Measurements from ENCODE around the gene ATXN7.

ATXN7 gene

DNA sequence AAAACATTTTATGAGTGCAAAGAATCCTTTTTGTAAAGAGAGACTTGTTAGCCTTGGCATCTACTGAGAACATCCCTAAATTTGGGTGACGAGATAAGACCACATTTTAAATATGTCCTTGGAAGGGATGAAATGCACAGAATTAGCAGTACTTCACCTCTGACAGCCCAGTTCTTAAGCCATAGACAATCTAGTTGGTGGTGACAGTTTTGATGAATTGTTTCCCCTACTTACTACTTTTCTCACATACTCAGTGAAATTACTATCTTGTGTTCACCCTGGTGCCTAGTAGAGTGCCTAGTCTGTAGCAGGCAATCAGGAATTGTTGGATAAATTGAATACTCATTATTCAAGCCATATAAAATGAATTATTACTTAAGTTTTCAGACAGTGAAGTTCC, 45.1 kb downstream of the ATXN7 start:
- DNase-seq (ENCODE audit: low read depth), result no peak

DNA sequence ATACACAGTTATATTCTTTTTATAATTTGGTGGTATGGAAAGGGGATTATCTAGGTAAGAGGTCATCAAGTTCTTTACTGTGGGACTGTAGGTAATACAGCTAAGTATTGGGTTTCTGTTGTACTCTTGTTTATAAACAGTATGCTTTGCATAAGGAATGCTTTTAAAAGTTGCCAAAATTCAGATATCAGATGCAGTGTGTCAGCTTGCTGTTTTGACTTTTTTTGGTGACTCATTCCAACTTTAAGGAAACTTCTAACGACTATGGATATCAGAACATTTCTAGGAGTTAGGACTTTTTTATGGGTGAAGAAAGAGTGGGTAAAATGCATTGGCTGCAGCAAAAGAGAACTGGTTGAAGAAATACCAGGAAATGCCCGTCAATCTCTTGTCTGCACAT, 45.8 kb downstream of the ATXN7 start:
- DNase-seq (ENCODE audit: low read depth), result no peak

DNA sequence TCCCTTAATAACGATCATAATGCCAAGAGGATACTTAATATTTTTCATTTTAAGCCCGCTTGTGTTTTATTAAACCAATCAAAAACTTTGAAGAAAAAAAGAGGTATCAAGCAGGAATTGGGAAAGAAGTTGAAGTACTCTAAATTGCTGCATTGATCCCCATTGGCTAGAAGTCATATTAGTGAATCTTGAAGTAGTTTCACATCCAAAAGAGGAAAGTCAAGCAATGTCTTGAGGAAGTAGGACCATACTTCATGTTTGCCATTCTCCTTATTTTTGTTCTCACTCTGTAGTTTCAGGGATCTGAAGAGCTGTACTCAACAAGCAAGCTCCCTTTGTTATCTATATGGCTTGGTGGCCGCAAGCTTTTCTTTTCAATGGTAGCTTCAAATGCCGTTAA, 46.3 kb downstream of the ATXN7 start:
- no peak for DNase-seq (ENCODE audit: low read depth)

DNA sequence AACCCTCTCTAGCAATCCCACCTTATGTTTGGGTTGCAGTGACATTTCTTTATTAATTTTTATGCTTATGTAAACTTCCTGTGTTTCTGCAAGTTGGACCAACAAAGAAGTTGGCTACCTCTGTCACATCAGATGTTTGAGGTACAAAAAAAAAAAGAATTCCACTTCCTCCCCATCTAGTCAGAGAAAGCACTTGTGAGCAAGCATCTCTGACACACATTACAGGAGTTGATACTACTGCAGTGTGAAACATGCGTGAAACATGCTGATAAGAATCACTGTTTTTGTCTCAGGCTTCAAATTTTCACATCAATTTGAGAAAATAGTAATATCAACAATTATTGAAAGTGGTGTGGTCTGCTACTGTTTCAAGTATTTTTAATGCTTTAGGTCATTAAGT, 47.2 kb downstream of the ATXN7 start:
- DNase-seq (ENCODE audit: low read depth), result no peak

DNA sequence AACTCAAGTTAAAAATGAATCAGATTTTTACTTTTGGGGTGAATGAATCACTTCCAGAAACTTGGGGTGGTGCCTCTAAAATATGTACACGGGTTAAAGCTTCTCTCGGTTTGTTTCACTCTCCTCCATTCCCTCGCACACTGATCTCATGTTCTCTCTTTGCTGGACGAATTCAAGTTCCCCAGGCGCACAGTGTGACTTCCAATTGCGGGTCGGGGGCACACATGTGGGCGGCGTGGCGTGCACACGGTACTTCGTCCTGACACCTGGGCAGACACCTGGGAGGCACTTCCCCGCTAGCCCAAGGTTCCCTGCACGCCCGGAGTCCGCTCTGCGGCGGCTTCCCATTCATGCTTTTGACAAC, 47.8 kb downstream of the ATXN7 start:
- no peak for DNase-seq (ENCODE audit: low read depth)

DNA sequence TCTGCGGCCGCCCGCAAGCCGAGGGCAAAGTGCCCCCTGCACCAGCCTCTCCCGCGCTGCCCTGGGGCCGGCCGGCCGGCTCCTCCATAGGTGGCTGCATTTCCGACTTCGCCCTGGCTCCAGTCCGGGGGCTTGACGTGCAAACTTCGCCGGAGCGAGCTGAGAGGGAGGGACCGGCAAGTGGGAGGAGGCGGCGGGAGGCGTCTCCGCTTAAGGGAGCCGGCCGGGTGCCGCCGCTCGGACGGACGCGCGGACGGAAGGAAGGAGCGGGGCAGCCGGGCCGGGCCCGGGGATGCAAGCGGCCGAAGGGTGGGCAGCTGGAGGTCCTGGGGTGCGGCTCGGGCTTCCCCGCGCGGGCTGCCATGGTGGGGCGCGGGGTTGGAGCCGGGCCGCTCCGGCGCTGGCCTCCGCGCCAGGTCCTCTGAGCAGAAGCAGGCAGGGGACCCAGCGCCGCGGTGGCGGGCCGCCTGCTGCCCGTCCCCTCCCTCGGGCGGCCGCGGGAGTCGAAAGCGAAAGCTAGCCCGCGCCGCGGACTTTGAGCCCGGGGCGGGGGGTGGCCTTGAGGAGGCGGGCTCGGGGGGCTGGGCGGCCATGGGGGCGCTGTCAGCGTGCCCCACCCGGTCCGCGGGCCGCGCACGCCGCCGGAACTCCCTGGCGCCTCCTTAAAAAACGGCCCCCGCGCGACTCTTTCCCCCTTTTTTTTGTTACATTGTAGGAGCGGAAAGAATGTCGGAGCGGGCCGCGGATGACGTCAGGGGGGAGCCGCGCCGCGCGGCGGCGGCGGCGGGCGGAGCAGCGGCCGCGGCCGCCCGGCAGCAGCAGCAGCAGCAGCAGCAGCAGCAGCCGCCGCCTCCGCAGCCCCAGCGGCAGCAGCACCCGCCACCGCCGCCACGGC, 48.5 kb downstream of the ATXN7 start, which contains the start of gene SCAANT1:
Gene SCAANT1, minus strand, starts transcription at position 511 of the 895 bp plus-strand sequence.
- DNase-seq (ENCODE audit: low read depth), result peak; percentile 53

DNA sequence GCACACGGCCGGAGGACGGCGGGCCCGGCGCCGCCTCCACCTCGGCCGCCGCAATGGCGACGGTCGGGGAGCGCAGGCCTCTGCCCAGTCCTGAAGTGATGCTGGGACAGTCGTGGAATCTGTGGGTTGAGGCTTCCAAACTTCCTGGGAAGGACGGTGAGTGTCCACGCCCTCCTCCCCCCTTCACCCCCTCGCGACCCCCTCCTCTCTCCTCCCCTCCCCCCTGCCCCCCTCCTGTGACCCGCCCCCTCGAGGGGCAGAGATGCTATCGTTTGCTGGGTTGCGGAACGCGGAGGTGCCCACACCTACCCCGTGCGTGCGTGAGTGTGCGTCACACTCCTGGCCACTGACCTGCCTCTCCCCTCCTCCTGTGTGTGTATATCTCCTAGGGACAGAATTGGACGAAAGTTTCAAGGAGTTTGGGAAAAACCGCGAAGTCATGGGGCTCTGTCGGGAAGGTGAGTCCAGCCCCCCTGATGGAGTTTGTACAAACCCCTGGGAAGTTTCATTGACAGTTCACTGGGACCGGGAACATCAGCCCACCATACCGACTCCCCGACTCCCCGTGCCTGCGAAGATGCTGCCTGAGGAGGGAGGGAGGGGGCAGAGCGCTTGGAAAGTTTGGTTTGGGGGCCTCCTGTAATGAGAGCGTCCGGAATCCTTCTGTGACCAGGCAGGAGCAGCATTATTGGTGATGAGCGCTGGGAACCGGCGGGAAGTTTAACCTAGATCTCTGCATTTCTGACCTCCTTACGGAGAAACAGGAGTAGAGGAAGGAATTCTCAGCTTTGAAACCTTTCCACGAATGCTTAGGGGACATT, 49.3 kb downstream of the ATXN7 start:
- no peak for DNase-seq (ENCODE audit: low read depth)

DNA sequence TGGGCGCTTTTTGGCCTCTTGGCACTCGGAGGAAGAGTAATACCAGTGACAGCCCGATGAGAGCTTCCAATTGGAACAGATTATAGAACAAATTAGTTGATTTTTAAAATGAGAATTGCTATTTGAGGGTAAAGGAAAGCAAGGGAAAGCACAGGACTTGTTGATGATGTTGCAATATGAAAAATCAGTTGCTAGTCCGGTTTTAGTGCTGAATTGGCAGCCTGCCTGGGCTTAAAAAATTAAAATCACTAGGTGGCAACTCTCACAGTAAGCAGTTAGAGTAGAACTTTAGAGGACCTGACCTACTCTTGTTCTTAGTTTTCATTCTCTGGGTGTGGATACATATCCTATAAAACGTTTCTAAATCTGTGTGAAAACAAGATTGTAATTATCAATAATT, 50.6 kb downstream of the ATXN7 start:
- DNase-seq (ENCODE audit: low read depth), result no peak

DNA sequence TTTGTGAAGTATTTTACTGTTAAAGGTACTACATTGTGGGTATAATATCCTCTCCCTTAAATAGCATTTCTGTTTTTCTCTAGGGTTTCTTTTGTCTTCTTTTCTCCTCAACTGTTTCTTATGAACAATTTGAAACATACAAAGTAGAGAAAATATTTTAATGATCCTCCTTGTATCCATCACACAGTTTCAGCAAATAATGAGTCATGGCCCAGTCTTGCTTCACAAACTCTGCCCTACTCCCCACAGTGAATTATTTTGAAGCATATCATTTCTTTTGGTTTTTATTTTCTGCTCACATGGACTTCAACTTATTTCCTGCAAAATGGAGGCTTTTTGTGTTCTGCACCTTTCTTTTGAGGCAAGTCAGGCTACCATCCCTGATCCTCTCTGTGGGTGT, 54.7 kb downstream of the ATXN7 start:
- DNase-seq (ENCODE audit: low read depth), result no peak

DNA sequence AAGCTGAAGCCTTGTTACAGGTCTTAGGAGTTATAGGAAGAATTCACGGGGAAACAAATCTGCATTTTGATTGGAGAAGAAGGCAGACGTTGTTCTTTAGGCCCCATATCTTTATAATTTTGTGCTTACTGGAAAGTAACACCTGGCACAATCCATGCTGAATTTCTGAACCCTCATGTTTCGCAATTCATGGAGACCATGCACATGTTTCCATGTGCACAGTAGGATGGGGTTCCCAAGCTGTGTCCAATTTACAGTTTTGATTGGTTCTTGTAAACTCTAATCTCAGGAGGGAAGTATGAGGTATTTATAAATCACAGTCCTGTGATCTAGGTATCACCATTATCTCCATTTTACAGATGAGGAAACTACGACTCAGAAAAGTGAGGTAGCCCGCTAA, 56.3 kb downstream of the ATXN7 start:
- no peak for DNase-seq (ENCODE audit: low read depth)

DNA sequence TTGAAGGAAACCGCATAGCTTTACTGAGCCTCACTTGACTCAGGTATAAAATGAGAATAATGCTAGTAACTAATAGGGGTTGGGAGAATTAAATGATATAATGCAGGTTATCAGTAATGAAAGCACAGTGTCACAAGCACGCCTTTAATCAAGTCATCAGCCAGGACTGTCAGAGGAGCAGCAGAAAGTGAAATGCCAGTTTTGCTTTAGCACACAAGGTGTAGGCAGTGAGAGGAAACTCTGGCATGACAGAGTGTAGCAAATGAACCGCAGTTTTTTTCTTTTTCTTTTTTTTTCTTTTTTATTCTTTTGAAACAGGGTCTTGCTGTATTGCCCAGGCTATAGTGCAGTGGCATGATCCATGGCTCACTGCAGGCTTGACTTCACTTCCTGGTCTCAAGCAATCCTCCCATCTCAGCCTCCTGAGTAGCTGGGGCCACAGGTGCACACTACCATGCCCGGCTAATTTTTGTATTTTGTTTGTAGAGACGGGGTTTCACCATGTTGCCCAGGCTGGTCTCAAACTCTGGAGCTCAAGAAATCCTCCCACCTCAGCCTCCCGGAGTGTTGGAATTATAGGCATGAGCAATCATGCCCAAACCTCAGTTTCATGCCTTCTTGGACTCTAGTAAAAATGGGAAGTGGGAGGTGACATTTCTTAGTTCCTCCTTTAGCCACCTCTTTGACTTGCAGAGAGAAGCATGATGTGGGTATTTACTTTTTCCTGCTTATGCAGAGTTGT, 58.2 kb downstream of the ATXN7 start:
- DNase-seq (ENCODE audit: low read depth), result no peak

DNA sequence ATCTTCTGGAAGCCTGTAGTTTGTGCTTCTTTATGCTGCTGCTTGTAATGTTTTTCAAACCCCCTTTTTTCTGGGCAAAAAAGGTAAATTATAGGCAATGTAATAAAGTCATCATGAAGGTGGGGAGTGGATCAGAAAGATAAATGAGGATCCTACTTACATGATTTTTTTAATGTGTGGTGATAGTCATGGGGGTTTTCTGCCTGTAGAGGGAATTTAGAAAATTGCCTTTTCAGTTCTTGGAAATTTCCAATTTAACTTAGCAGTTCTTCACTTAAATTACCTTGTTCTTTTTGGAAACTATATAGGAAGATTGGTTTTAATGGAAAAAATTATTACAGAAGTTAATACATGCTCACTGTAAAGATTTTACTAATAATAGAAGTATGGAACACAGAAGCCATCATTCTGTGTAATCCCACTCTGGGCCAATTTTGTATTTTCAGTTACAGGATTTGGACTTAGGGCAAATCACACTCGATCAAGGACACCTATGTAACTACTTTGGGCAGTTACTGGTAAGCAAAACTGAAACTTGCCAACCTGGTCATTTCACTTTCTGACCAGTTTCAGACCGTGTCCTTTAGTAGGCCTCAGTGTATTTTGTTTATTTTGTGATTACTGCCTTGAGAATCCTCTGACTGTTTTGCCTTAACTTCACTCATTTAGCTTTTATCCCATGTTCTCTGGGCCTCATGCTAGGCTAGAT, 59.0 kb downstream of the ATXN7 start:
- no peak for DNase-seq (ENCODE audit: low read depth)

DNA sequence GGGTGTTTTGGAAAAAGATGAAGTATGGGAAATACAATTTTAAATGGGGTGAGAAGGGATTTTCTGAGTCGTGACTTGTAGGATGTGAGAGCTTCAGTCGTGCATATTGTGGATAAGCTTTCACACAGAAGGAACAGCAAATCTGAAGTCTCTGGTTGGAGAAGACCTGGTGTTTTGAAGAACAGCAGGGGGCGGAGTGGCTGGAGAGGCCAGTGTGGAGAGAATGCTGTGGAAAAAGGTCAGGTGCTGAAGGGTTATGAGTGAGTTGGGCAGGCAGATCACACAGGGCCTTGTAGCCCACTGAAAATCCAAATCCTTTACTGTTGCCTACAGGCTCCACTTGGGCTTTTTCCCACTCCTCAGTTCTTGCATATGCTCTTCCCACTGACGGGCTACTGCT, 62.6 kb downstream of the ATXN7 start:
- no peak for DNase-seq (ENCODE audit: low read depth)

DNA sequence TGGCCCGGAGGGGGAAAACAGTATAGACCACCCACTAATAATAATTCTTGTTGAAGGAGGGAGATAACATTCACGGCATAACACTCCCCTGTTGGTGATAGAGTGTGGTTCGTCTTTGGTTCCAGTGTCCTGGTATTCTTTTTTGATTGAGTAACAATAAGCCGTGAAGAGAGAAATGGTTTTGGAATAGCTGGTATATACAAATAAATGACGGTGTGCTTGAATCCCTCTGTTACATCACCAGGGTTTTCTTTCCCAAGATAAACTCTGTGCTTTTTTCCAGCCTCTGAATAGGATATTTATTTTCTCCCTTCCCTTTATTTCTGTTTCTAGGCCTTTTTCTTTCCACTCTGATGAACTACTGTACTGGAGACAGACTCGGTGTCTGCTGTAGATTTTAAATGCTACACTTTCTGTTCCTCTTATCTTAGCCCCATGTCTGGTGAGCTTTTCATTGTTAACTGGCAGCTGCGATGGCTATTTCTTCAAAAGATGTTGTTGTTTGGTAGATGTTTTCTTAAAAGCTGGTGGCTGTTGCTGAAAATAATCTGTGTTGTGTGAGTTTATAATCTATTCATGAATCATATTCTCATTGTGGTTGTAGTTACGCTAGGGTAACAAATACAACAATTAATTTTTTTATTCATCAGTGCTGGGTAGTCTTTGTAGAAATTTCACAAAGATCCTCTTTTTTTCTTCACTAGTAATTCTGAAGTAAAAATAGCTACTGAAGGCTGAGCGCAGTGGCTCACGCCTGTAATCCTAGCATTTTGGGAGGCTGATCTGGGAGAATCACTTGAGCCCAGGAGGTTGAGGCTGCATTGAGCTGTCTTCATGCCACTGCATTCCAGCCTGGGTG, 64.0 kb downstream of the ATXN7 start:
- DNase-seq (ENCODE audit: low read depth), result no peak

DNA sequence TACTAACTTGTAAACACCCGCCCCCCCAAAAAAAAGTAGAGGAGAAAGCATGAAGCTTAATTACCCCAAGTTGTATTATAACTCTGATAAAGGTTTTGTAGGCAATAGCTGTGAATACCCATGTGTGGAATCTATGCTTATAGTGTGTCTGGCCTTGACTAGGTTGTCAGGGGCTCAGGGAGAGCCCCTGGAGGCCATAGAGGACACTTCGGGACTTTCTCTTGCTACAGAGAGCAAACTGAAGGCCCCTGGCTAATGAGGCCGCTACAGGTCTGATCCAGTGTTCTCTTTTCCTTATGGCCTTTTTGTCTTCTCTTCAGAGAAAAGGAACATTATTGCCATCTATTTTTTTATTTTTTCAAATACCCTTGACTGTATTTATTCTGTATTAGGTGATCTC, 67.6 kb downstream of the ATXN7 start:
- no peak for DNase-seq (ENCODE audit: low read depth)

DNA sequence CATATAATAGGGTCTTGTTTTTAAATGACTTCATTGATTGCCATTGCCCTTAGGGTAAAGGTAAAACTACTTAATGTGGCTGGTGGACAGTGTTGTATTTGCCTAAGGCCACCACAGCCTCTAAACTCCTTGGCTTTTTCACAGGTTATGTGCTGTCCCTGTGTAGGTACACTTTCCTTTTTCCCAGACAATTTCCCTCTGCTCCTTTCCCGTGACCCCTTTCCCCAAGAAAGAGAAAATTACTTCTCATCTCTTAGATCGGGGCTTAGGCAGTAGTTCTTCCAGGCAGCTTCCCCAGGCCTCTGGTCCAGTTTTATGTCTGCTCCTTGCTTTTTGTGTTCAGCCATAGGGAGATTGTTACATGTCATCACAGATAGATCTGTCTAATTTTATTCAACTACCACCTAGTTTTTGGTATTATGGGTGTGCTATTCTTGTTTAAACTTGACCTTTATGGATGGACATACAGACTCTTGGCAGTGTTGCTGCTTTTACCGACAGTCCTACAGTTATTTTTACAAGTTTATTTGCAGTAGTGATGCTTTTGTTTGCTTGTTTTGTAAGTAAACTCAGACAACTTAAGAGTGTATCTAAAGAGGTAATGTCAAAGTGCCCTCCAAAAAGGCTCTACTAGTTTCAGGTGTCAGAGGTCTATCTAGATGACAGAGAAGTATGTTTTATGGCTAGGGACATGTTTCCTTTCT, 69.0 kb downstream of the ATXN7 start:
- DNase-seq (ENCODE audit: low read depth), result no peak

DNA sequence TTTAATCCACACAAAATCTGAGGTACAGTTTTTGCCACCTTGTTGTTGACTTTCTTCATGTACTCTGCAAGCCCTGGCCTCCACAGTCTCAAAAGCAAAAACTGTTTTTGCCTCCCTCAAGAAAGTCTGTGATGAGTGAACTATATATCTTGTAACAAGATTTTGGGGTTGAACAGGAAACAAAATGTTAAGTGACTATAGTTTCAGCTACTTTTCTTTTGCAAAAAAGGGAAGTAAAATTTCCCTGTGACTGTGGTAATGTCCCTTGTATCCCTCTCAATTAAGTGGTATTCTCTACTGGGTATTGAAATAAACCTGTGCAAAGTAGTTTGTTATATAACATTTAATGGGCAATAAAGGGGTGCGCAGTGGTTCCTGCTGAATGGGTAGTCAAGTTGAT, 69.8 kb downstream of the ATXN7 start:
- no peak for DNase-seq (ENCODE audit: low read depth)

DNA sequence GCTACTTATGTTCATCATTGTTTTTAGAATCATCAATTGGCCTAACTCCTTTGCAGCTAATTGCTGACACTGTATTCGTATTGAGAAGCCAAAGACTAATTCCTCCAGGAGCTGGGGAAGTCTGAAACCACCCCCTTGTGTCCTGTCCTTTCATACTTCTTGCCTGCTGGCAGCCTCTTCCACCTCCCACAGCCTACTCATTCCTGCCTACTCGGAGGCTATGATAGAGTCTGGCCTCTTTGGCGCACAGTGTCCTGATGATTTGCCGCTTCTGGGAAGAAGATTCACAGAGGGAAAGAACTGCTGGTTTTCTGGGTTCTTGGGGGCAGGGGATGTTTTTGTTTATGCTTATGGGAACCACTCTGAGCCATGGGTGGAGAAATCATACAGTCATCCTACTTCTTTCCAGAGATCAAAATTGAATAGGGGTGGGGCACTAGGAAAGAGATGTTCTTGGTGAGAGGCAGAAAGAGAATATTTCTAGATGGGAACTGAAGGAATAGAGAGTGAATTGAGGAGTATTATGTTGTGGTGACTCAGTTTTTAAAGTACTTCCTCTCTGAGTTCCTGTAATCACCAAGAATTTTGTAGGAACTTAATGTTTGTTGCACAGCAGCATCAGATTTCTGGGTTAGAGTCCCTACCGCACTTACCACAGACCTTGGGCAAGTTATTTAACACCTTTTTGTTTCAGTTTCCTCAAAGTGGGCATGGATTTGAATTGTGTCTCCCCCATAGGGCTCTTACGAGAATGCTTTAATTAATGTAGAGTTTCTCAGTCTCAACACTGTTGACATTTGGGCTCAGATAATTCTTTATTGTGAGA, 70.6 kb downstream of the ATXN7 start:
- DNase-seq (ENCODE audit: low read depth), result no peak

DNA sequence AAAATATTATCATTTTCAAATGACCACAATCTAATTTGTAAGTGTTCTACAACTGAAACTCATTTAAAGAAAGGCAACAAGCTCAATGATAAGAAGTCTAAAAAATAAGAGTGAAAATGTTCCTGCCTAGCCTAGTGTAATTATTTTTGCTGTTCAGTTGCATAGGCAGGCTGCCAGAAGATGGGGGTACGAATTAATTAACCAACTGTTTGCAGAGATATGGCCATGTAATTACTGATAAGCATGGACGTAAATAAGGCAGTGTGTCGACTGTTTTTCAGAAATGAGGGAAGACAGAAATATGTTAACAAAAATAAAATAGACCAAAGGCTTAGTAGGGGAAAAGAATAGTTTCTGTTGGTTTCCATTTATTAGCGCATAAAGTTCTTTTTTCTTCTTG, 73.3 kb downstream of the ATXN7 start:
- no peak for DNase-seq (ENCODE audit: low read depth)
